Ovary (tissue), 3 donors: ENCODE data around the gene ZNF365.

Experiments used
- CTCF ChIP-seq, 3 donors: fragments of 450-650 bp in 2 of 3; fragments of 200-600 bp in 1 of 3; IDR thresholded peaks; one replicate each; pipeline versions ENCODE4 v1.5.1 to v1.8.0; 2016 to 2022; ENCODE audit warnings: antibody characterized with exemption in 3 of 3, mild to moderate bottlenecking in 1 of 3
- EP300 ChIP-seq: sonication (generic); formaldehyde crosslinking; IDR thresholded peaks from one replicate; pipeline ENCODE4 v1.6.1; 2017; ENCODE audit warnings: antibody characterized with exemption
- POLR2A ChIP-seq: fragments of 450-650 bp; IDR thresholded peaks from one replicate; pipeline ENCODE4 v1.6.1; 2017; ENCODE audit warnings: antibody characterized with exemption, mild to moderate bottlenecking, moderate library complexity
- donor health status: DM: no; HTN: no; CAD: no.

GRCh38 chr10:62414359-62414758 lies 40.2 kb downstream of the ZNF365 start:
- no peak for TF ChIP-seq CTCF (IDR thresholded peaks at IDR 0.05)
- TF ChIP-seq EP300 = no peak
- TF ChIP-seq POLR2A = no peak
